ENCODE measurements around the gene DSCAM. TPM values are rescaled to one million over a fixed set of nuclear protein-coding genes. Genes with fewer than 3 reads are reported as not detected.
"Not testable (repeated sequence)": the region's sequence is repeated elsewhere in the genome, so short reads cannot be mapped to it uniquely, and the experiment has no call there.

The DSCAM gene
- total RNA-seq, 1 donor from 2014 or later: not detected

GRCh38 chr21:40029888-40030287 lies 817.1 kb downstream of the DSCAM start:
- no peak for DNase-seq (ENCODE audit: extremely low read depth, low read depth, low spot score)

GRCh38 chr21:40028393-40028792 lies 818.6 kb downstream of the DSCAM start:
- not testable (repeated sequence) for DNase-seq (ENCODE audit: extremely low read depth, low read depth, low spot score)

- no peak for DNase-seq (ENCODE audit: extremely low read depth, low read depth, low spot score)
Observed at GRCh38 chr21:40021558-40022351, 825.2 kb downstream of the DSCAM start.

GRCh38 chr21:40020651-40021050 lies 826.3 kb downstream of the DSCAM start:
- DNase-seq (ENCODE audit: extremely low read depth, low read depth, low spot score): no peak

- DNase-seq (ENCODE audit: extremely low read depth, low read depth, low spot score): no peak
Observed at GRCh38 chr21:40018871-40019475, 828.0 kb downstream of the DSCAM start.

GRCh38 chr21:40016667-40017066 lies 830.3 kb downstream of the DSCAM start:
- no peak for DNase-seq (ENCODE audit: extremely low read depth, low read depth, low spot score)

- DNase-seq (ENCODE audit: extremely low read depth, low read depth, low spot score): no peak
Observed at GRCh38 chr21:40016234-40016633, 830.7 kb downstream of the DSCAM start.

GRCh38 chr21:40015818-40016217 lies 831.1 kb downstream of the DSCAM start:
- DNase-seq (ENCODE audit: extremely low read depth, low read depth, low spot score): no peak

- DNase-seq (ENCODE audit: extremely low read depth, low read depth, low spot score): no peak
Observed at GRCh38 chr21:40014394-40014793, 832.6 kb downstream of the DSCAM start.

- DNase-seq (ENCODE audit: extremely low read depth, low read depth, low spot score): no peak
Observed at GRCh38 chr21:40013001-40013735, 833.8 kb downstream of the DSCAM start.

- DNase-seq (ENCODE audit: extremely low read depth, low read depth, low spot score): no peak
Observed at GRCh38 chr21:40011371-40011770, 835.6 kb downstream of the DSCAM start.

GRCh38 chr21:40002978-40003377 lies 844.0 kb downstream of the DSCAM start:
- DNase-seq (ENCODE audit: extremely low read depth, low read depth, low spot score): no peak

- DNase-seq (ENCODE audit: extremely low read depth, low read depth, low spot score): no peak
Observed at GRCh38 chr21:39984286-39984991, 862.5 kb downstream of the DSCAM start.

- DNase-seq (ENCODE audit: extremely low read depth, low read depth, low spot score): no peak
Observed at GRCh38 chr21:39980241-39980820, 866.6 kb downstream of the DSCAM start.

GRCh38 chr21:39979321-39979720 lies 867.6 kb downstream of the DSCAM start:
- no peak for DNase-seq (ENCODE audit: extremely low read depth, low read depth, low spot score)

GRCh38 chr21:39976800-39977199 lies 870.2 kb downstream of the DSCAM start:
- no peak for DNase-seq (ENCODE audit: extremely low read depth, low read depth, low spot score)

GRCh38 chr21:39972976-39973770 lies 873.8 kb downstream of the DSCAM start:
- DNase-seq (ENCODE audit: extremely low read depth, low read depth, low spot score): no peak

GRCh38 chr21:39972471-39972870 lies 874.5 kb downstream of the DSCAM start:
- DNase-seq (ENCODE audit: extremely low read depth, low read depth, low spot score): no peak

- DNase-seq (ENCODE audit: extremely low read depth, low read depth, low spot score): no peak
Observed at GRCh38 chr21:39971956-39972355, 875.0 kb downstream of the DSCAM start.
